Mesenchymal stem cell (in vitro differentiated cells and primary cell): ENCODE measurements around the gene PDE4B.

ENCODE experiments used
- DNase-seq: peaks from one replicate; pipeline ENCODE4 v3.0.0-alpha.2; 2013
- H2AFZ ChIP-seq: one replicate; pipeline ENCODE4 v1.6.1; 2013; ENCODE audit warnings: low read depth, mild to moderate bottlenecking, control low read depth, inconsistent platforms, low read length, moderate library complexity
- H2AK5ac ChIP-seq: 2 replicates; pipeline ENCODE4 v1.6.1; 2013; ENCODE audit warnings: low read length, moderate library complexity, mild to moderate bottlenecking, inconsistent platforms; ENCODE audit not compliant: severe bottlenecking
- H2BK120ac ChIP-seq: one replicate; pipeline ENCODE4 v1.6.1; 2013; ENCODE audit warnings: low read depth, mild to moderate bottlenecking, inconsistent platforms, low read length, moderate library complexity
- H2BK12ac ChIP-seq, 2 experiments: one replicate each; pipeline ENCODE4 v1.6.1; 2013; ENCODE audit warnings: inconsistent platforms in 2 of 2, low read length in 2 of 2, mild to moderate bottlenecking in 2 of 2, moderate library complexity in 2 of 2, control low read depth in 1 of 2
- H2BK15ac ChIP-seq: one replicate; pipeline ENCODE4 v1.6.1; 2013; ENCODE audit warnings: mild to moderate bottlenecking, low read depth, inconsistent platforms; ENCODE audit not compliant: poor library complexity, severe bottlenecking
- H2BK5ac ChIP-seq: 2 replicates; pipeline ENCODE4 v1.6.1; 2013; ENCODE audit warnings: low read depth, mild to moderate bottlenecking, low read length, control low read depth, inconsistent platforms; ENCODE audit not compliant: poor library complexity, severe bottlenecking
- H3K14ac ChIP-seq, 2 experiments: one replicate each; pipeline ENCODE4 v1.6.1; 2013; ENCODE audit warnings: inconsistent platforms in 2 of 2, low read length in 2 of 2, control low read depth in 1 of 2, mild to moderate bottlenecking in 1 of 2, moderate library complexity in 1 of 2
- H3K18ac ChIP-seq, 2 experiments: one replicate each; pipeline ENCODE4 v1.6.1; 2013; ENCODE audit warnings: inconsistent platforms in 2 of 2, low read length in 2 of 2, control low read depth in 1 of 2, low read depth in 1 of 2, mild to moderate bottlenecking in 1 of 2
- H3K23ac ChIP-seq, 2 experiments: one replicate each; pipeline ENCODE4 v1.6.1; 2013; ENCODE audit warnings: inconsistent platforms in 2 of 2, low read length in 2 of 2, mild to moderate bottlenecking in 2 of 2, moderate library complexity in 2 of 2, control low read depth in 1 of 2
- H3K27ac ChIP-seq: 2 replicates; pipeline ENCODE4 v1.5.1; 2013; ENCODE audit warnings: mild to moderate bottlenecking, moderate library complexity, low read length, control low read depth, inconsistent platforms; ENCODE audit not compliant: poor library complexity, severe bottlenecking
- H3K27me3 ChIP-seq, 2 experiments: 2 replicates each; pipeline versions ENCODE4 v1.6.1 to v1.7.0; 2013; ENCODE audit warnings: low read length in 2 of 2, mild to moderate bottlenecking in 2 of 2, moderate library complexity in 2 of 2, control low read depth in 1 of 2, inconsistent platforms in 1 of 2; ENCODE audit not compliant: control insufficient read depth in 1 of 2, insufficient read depth in 1 of 2
- H3K36me3 ChIP-seq, 2 experiments: 2 replicates each; pipeline versions ENCODE4 v1.6.1 to v1.7.0; 2013; ENCODE audit warnings: low read length in 2 of 2, control low read depth in 1 of 2, inconsistent platforms in 1 of 2, low read depth in 1 of 2, mild to moderate bottlenecking in 1 of 2; ENCODE audit not compliant: insufficient read depth in 2 of 2, control insufficient read depth in 1 of 2
- H3K4ac ChIP-seq, 2 experiments: one replicate each; pipeline ENCODE4 v1.6.1; 2013; ENCODE audit warnings: inconsistent platforms in 2 of 2, low read length in 2 of 2, mild to moderate bottlenecking in 2 of 2, moderate library complexity in 2 of 2, control low read depth in 1 of 2, low read depth in 1 of 2
- H3K4me1 ChIP-seq: 2 replicates; pipeline ENCODE4 v1.6.1; 2013; ENCODE audit warnings: low read depth, low read length, control low read depth; ENCODE audit not compliant: control insufficient read depth, insufficient read depth
- H3K4me2 ChIP-seq: 2 replicates; pipeline ENCODE4 v1.6.1; 2013; ENCODE audit warnings: low read length, mild to moderate bottlenecking, inconsistent platforms; ENCODE audit not compliant: poor library complexity, severe bottlenecking
- H3K4me3 ChIP-seq, 2 experiments: 2 replicates each; pipeline versions ENCODE4 v1.5.1 to v1.7.0; 2013; ENCODE audit warnings: low read length in 2 of 2, mild to moderate bottlenecking in 2 of 2, control low read depth in 1 of 2, low read depth in 1 of 2; ENCODE audit not compliant: insufficient read depth in 1 of 2
- H3K79me1 ChIP-seq: replicated peaks from 2 replicates; pipeline ENCODE4 v1.6.1; 2013; ENCODE audit warnings: mild to moderate bottlenecking, control low read depth, low read length, inconsistent platforms; ENCODE audit not compliant: poor library complexity, severe bottlenecking
- H3K9ac ChIP-seq: 2 replicates; pipeline ENCODE4 v1.7.0; 2013; ENCODE audit warnings: mild to moderate bottlenecking, low read length, moderate library complexity
- H3K9me3 ChIP-seq: 2 replicates; pipeline ENCODE4 v1.7.0; 2013; ENCODE audit warnings: mild to moderate bottlenecking, low read length; ENCODE audit not compliant: control insufficient read depth
- H4K8ac ChIP-seq: one replicate; pipeline ENCODE4 v1.6.1; 2013; ENCODE audit warnings: inconsistent platforms, mild to moderate bottlenecking, low read length, moderate library complexity
- H4K91ac ChIP-seq: one replicate; pipeline ENCODE4 v1.6.1; 2013; ENCODE audit warnings: mild to moderate bottlenecking, low read length, inconsistent platforms
- whole genome bisulfite sequencing: methylation state at CpG from one replicate; pipeline ENCODE4 v1.1.7; 2013; ENCODE audit warnings: mixed read lengths; 5-methylcytosine and 5-hydroxymethylcytosine counted together

The PDE4B gene

DNA sequence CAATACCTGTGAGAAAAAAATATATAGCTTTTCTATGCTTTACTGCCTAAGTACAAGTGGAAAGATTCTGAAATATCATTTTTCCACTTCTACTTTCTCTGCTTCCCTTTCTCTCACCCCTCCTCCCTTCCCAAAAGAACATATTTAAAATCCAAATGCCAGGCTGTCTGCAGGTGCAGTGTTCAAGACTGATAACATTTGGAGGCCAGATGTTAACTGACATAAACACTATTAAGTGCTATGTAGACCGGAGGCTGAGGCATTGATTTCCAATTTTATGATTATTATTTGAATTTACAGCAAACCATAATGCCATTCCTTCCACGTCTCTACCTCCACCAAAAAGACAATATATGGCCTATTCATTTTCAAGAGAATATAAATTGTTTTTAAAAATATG is 444.3 kb downstream of the PDE4B start:
- no peaks in the 10 kb centered on the region for H3K9me3 ChIP-seq
- no peak overlapping the region for H3K18ac ChIP-seq
- H2AFZ ChIP-seq, result no peak overlapping the region
- H3K4me1 ChIP-seq, result no peaks in the 10 kb centered on the region
- H4K91ac ChIP-seq, result no peak overlapping the region
- no peak overlapping the region for H2BK12ac ChIP-seq
- no peak for DNase-seq
- no peak overlapping the region for H2BK5ac ChIP-seq
- H3K23ac ChIP-seq, result no peak overlapping the region
- no peak overlapping the region for H3K27ac ChIP-seq
- H3K9ac ChIP-seq, result no peak overlapping the region
- H3K27me3 ChIP-seq, result no peaks in the 10 kb centered on the region
- WGBS, result no CpG with 5 or more reads among the region's 2 CpGs
- no peaks in the 10 kb centered on the region for H3K36me3 ChIP-seq
- no peak overlapping the region for H2BK120ac ChIP-seq
- H3K14ac ChIP-seq, result no peak overlapping the region
- H4K8ac ChIP-seq, result no peak overlapping the region
- H2AK5ac ChIP-seq, result no peak overlapping the region
- no peak overlapping the region for H2BK15ac ChIP-seq
- H3K79me1 ChIP-seq, result no peaks in the 10 kb centered on the region
- H3K4ac ChIP-seq, result no peak overlapping the region
- no peak overlapping the region for H3K4me3 ChIP-seq
- no peak overlapping the region for H3K4me2 ChIP-seq

DNA sequence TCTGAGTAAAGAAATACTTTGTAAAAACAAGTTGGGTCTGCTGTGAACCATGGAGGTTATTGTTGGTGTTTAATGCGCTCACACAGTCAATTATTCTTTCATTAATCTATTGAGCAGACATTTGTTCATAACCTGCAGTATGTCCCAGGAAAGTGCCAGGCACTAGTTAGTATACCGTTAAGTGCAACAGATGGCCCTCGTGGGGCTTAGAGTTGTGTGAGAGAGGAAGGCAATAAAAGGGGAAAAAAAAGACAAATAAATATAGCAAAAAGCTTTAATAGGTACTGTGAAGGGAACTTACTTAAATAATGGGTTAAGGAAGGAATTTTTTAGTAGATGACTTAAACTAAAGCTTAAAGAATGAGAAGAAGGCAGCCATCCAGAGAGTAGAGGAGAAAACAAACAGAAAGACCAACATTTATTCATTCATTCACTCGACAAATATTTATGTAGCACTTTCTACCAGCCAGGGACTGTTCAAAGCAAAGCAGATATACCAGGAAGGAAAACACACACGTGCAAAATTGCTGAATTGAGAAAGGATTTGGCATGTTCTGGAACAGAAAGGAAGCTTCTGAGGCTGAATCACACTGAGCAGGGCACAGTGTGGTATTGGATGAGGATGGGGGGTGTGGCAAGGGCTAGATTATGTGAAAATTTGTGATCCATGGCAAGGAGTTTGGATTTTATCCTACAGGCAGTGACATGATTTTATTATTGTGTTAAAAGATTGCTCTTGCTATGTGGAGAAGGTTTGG is 445.2 kb downstream of the PDE4B start:
- Histone ChIP-seq H3K4me3 (no peak overlapping the region), H3K14ac (no peak overlapping the region), H4K91ac (no peak overlapping the region), H2BK12ac (no peak overlapping the region), H2BK5ac (no peak overlapping the region), H4K8ac (no peak overlapping the region), H3K9me3 (no peaks in the 10 kb centered on the region), H3K9ac (no peak overlapping the region), H3K36me3 (no peaks in the 10 kb centered on the region), H3K4me1 (no peaks in the 10 kb centered on the region), H2AFZ (no peak overlapping the region), H2AK5ac (no peak overlapping the region), H3K18ac (no peak overlapping the region), H3K4me2 (no peak overlapping the region), H2BK120ac (no peak overlapping the region), H3K27ac (no peak overlapping the region), H2BK15ac (no peak overlapping the region), H3K79me1 (no peaks in the 10 kb centered on the region), H3K23ac (no peak overlapping the region), H3K4ac (no peak overlapping the region), H3K27me3 (no peaks in the 10 kb centered on the region)
- WGBS, result 57% methylated on average over 4 of the region's 5 CpGs
- DNase-seq, result no peak

DNA sequence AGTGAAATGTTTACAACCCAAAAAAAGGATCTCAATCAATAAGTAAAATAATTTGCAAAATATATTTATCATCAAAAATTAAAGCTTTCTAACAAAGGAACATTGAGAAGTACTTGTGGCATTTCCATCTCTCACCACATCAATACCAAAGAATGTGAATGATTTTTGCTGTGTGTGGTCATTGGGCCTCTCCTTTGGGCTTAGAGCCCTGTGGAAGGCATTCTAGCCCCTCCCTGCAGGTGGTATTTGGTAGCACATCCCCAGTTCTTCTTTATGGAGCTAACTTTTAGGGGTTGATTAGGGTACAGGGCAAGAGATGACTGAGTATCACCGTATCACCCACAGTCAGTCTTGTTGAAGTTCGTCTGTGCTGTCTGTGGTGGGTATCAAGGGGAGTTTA is 447.1 kb downstream of the PDE4B start:
- Histone ChIP-seq H3K4me1 (no peaks in the 10 kb centered on the region), H3K27me3 (no peaks in the 10 kb centered on the region), H3K9ac (no peak overlapping the region), H3K23ac (no peak overlapping the region), H2BK15ac (no peak overlapping the region), H2BK120ac (no peak overlapping the region), H2BK12ac (no peak overlapping the region), H3K9me3 (no peaks in the 10 kb centered on the region), H4K8ac (no peak overlapping the region), H3K4me2 (no peak overlapping the region), H3K27ac (no peak overlapping the region), H3K18ac (no peak overlapping the region), H3K36me3 (no peaks in the 10 kb centered on the region), H2AFZ (no peak overlapping the region), H3K4ac (no peak overlapping the region), H2AK5ac (no peak overlapping the region), H3K14ac (no peak overlapping the region), H2BK5ac (no peak overlapping the region), H4K91ac (no peak overlapping the region), H3K4me3 (no peak overlapping the region), H3K79me1 (no peaks in the 10 kb centered on the region)
- 82% methylated on average over 2 of the region's 2 CpGs for WGBS
- DNase-seq, result no peak

DNA sequence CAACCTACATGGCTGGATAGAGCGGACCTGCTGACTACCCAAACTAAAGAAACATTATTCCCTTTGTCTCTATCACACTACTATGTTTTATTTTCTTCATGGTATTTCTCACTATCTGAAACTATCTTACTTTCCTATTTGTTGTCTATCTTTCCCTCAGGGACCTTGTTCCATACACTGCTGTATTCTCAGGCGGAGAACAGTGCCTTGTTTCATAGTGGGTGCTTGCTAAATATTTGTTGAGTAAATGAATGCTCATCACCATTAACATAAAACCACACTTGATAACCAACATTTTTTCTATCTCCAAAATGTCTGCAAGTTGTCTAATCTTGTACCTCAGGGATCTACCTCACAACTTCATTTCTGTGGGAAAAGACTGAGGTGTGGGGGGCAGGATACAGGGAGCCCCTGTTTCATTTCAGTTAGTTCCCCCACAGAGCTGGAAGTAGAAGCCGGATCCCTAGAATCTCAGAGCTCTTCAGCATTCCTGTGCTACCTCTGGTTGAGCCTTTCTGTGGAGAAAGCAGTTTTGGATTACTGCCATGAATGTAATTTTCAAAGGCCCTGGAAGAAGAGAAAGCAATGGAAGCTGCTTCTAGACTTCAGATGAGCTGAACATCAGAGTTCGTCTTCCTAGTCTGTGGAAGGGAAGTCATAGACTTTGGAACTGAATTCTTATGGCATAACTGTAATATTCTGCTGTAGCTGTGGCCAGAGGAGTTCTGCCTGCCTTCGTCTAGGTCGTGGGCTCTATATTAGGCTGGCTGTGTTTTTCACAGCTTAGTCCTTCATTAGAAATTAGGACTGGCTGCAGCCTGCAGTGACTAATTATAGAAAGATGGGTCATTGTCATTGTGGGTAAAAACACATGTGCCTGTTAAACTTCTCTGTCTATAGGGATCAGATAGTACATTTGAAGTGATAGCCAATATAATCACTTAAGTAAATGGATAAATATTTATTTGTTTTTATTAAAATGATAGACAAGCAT is 448.1 kb downstream of the PDE4B start:
- WGBS, result 89% methylated on average over 5 of the region's 6 CpGs
- Histone ChIP-seq H4K8ac (no peak overlapping the region), H3K9ac (no peak overlapping the region), H3K4me2 (no peak overlapping the region), H3K4me1 (no peaks in the 10 kb centered on the region), H3K4me3 (no peak overlapping the region), H2BK120ac (no peak overlapping the region), H3K14ac (no peak overlapping the region), H2BK5ac (no peak overlapping the region), H2BK15ac (no peak overlapping the region), H2BK12ac (no peak overlapping the region), H3K27ac (no peak overlapping the region), H3K79me1 (no peaks in the 10 kb centered on the region), H2AK5ac (no peak overlapping the region), H3K23ac (no peak overlapping the region), H3K4ac (no peak overlapping the region), H3K9me3 (no peaks in the 10 kb centered on the region), H2AFZ (no peak overlapping the region), H3K18ac (no peak overlapping the region), H3K36me3 (no peaks in the 10 kb centered on the region), H3K27me3 (no peaks in the 10 kb centered on the region), H4K91ac (no peak overlapping the region)
- DNase-seq, result no peak
